OCI-LY1 (cell line): ENCODE results near the gene MTUS2.
A peak's percentile ranks its signal among the peaks of the same experiment; 100 is the strongest.

Source experiments
- H2AFZ ChIP-seq: fragments of 200-600 bp; sonication (generic), shearing (Covaris generic); 2 replicates; pipeline ENCODE4 v1.6.0; 2014; ENCODE audit warnings: antibody characterized with exemption, mild to moderate bottlenecking, low read length
- H3F3A ChIP-seq: fragments of 200-600 bp; sonication (generic), shearing (Covaris generic); 2 replicates; pipeline ENCODE4 v1.6.0; 2014; ENCODE audit warnings: mild to moderate bottlenecking, antibody characterized with exemption, low read length, moderate library complexity; ENCODE audit not compliant: insufficient read depth
- H3K27ac ChIP-seq: fragments of 200-600 bp; sonication (generic); 2 replicates; pipeline ENCODE4 v1.5.1; 2014; ENCODE audit warnings: low read length, mixed run types, mild to moderate bottlenecking, low read depth; ENCODE audit not compliant: poor library complexity, severe bottlenecking
- H3K27me3 ChIP-seq: fragments of 200-600 bp; sonication (generic); 2 replicates; pipeline ENCODE4 v1.6.0; 2014; ENCODE audit warnings: antibody characterized with exemption, mild to moderate bottlenecking, low read length, moderate library complexity; ENCODE audit not compliant: insufficient read depth
- H3K36me3 ChIP-seq: fragments of 200-600 bp; sonication (generic); 2 replicates; pipeline ENCODE4 v1.6.1; 2014; ENCODE audit warnings: mild to moderate bottlenecking, antibody characterized with exemption, low read length, moderate library complexity, mixed read lengths; ENCODE audit not compliant: insufficient read depth
- H3K4me1 ChIP-seq: fragments of 200-600 bp; sonication (generic); 2 replicates; pipeline ENCODE4 v1.5.1; 2014; ENCODE audit warnings: mild to moderate bottlenecking, low read length, moderate library complexity; ENCODE audit not compliant: insufficient read depth, severe bottlenecking
- H3K4me2 ChIP-seq: fragments of 200-600 bp; sonication (generic), shearing (Covaris generic); 2 replicates; pipeline ENCODE4 v1.6.1; 2014; ENCODE audit warnings: low read length
- H3K4me3 ChIP-seq: fragments of 200-600 bp; sonication (generic); 2 replicates; pipeline ENCODE4 v1.5.1; 2014; ENCODE audit warnings: low read length, low read depth, mild to moderate bottlenecking, mixed read lengths; ENCODE audit not compliant: poor library complexity, severe bottlenecking
- H3K79me2 ChIP-seq: fragments of 200-600 bp; shearing (Covaris generic); 2 replicates; pipeline ENCODE4 v1.6.1; 2016; ENCODE audit warnings: mixed run types, low read length, mixed read lengths; ENCODE audit not compliant: insufficient read depth
- H3K9ac ChIP-seq: fragments of 200-600 bp; sonication (generic), shearing (Covaris generic); 2 replicates; pipeline ENCODE4 v1.6.1; 2014; ENCODE audit warnings: mild to moderate bottlenecking, low read length, mixed read lengths
- H3K9me2 ChIP-seq: fragments of 200-600 bp; sonication (generic), shearing (Covaris generic); 2 replicates; pipeline ENCODE4 v1.6.1; 2014; ENCODE audit warnings: low read depth, mild to moderate bottlenecking, low read length, mixed read lengths
- H3K9me3 ChIP-seq: fragments of 200-600 bp; shearing (Covaris generic); 2 replicates; pipeline ENCODE4 v1.6.1; 2014; ENCODE audit warnings: low read length, mixed read lengths
- H4K20me1 ChIP-seq: fragments of 200-600 bp; sonication (generic), shearing (Covaris generic); 2 replicates; pipeline ENCODE4 v1.6.0; 2016; ENCODE audit warnings: mild to moderate bottlenecking, low read length; ENCODE audit not compliant: insufficient read depth
- CTCF ChIP-seq: fragments of 200-600 bp; sonication (generic), shearing (Covaris generic); IDR thresholded peaks from 2 replicates; pipeline ENCODE4 v1.5.1; 2017; ENCODE audit warnings: mild to moderate bottlenecking, antibody characterized with exemption, low read length, moderate library complexity, mixed read lengths
- EZH2 ChIP-seq: fragments of 200-600 bp; sonication (generic), shearing (Covaris generic); IDR thresholded peaks from 2 replicates; pipeline ENCODE4 v1.8.0; 2017; ENCODE audit warnings: borderline replicate concordance, mixed run types, mild to moderate bottlenecking, antibody characterized with exemption, low read length, moderate library complexity, mixed read lengths

Gene MTUS2

DNA sequence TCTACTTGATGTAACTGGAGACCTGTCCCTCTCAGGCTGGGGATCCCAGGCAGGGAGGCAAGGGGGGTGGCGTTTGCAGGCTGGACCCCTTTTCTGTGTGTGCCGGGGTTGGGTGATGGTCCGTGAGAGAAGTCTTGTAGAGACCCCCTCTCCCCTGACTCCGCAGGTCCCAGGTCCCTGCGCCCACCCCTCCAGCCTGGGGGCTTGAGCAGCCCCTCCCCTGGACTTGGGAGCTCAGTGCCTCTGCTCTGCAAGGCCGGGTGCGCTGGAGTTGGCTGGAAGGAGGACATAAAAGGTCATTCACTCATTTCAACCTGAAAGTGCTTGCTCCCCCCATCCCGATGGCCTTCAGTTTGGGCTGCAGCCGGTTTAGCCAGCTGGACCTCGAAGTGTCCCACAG lies 685.8 kb downstream of the MTUS2 start:
- Histone ChIP-seq H3K79me2 (no peaks in the 10 kb centered on the region), H3K9ac (no peak overlapping the region), H3K4me2 (no peak overlapping the region), H2AFZ (no peak overlapping the region), H3K27me3 (0 out of 2 replicates have a peak, but pooled peaks cover 6% of the 10 kb centered on the region), H3K9me3 (no peaks in the 10 kb centered on the region), H3F3A (no peaks in the 10 kb centered on the region), H3K36me3 (peaks cover 2% of the 10 kb centered on the region; the same call in 1 of the 2 replicates), H3K9me2 (no peaks in the 10 kb centered on the region), H3K27ac (no peak overlapping the region), H3K4me3 (no peak overlapping the region), H4K20me1 (no peaks in the 10 kb centered on the region), H3K4me1 (peaks cover 15% of the 10 kb centered on the region)
- TF ChIP-seq EZH2 (no peak), CTCF (no peak)

- no peaks in the 10 kb centered on the region for H3F3A ChIP-seq
- H3K4me1 ChIP-seq = peaks cover 15% of the 10 kb centered on the region
- no peaks in the 10 kb centered on the region for H3K9me3 ChIP-seq
- peaks cover 12% of the 10 kb centered on the region; the same call in 1 of the 2 replicates for H3K36me3 ChIP-seq
- no peak for TF ChIP-seq EZH2
- no peak overlapping the region for H2AFZ ChIP-seq
- H3K4me3 ChIP-seq = no peak overlapping the region
- H3K9me2 ChIP-seq = no peaks in the 10 kb centered on the region
- H3K4me2 ChIP-seq = peak overlapping the region; percentile 24; the same call in 1 of the 2 replicates
- no peaks in the 10 kb centered on the region for H3K79me2 ChIP-seq
- no peak overlapping the region for H3K27ac ChIP-seq
- H3K27me3 ChIP-seq = 0 out of 2 replicates have a peak, but pooled peaks cover 6% of the 10 kb centered on the region
- H4K20me1 ChIP-seq = no peaks in the 10 kb centered on the region
- no peak overlapping the region for H3K9ac ChIP-seq
These were observed 687.2 kb downstream of the MTUS2 start for GRCh38 chr13:29507356-29507755.

GRCh38 chr13:29508130-29508875 lies 688.2 kb downstream of the MTUS2 start:
- no peaks in the 10 kb centered on the region for H3F3A ChIP-seq
- H3K27ac ChIP-seq = no peak overlapping the region
- no peak overlapping the region for H3K4me3 ChIP-seq

More at GRCh38 chr13:29508130-29508875, 688.2 kb downstream of the MTUS2 start:
- no peaks in the 10 kb centered on the region for H3K79me2 ChIP-seq
- peak; percentile 95 for TF ChIP-seq CTCF
- no peak for TF ChIP-seq EZH2
- H3K4me1 ChIP-seq = peaks cover 15% of the 10 kb centered on the region
- H3K9me2 ChIP-seq = no peaks in the 10 kb centered on the region
- H3K4me2 ChIP-seq = peak overlapping the region; percentile 24; the same call in 1 of the 2 replicates
- H4K20me1 ChIP-seq = no peaks in the 10 kb centered on the region
- H2AFZ ChIP-seq = no peak overlapping the region
- H3K36me3 ChIP-seq = peaks cover 21% of the 10 kb centered on the region; the same call in 1 of the 2 replicates
- no peaks in the 10 kb centered on the region for H3K9me3 ChIP-seq
- 0 out of 2 replicates have a peak, but pooled peaks cover 6% of the 10 kb centered on the region for H3K27me3 ChIP-seq
- no peak overlapping the region for H3K9ac ChIP-seq
